GM11168 (cell line): ENCODE measurements around the gene MAN2A1.

Experiments used
- in situ Hi-C: fragments of 300-500 bp; cut with MboI; formaldehyde crosslinking; loops from one replicate; pipeline ENCODE4 v1.12.0; 2022; ENCODE audit warnings: low sequenced_read_pairs; ENCODE audit not compliant: unreplicated experiment

MAN2A1 gene

GRCh38 chr5:109689740-109690241 is at the start of gene MAN2A1:
TSS of gene MAN2A1 (plus strand) at chr5:109689927. CDS start at chr5:109690418, 491 bp downstream.
- in situ Hi-C loops = loop anchor here (25.0 kb wide), 1 partner anchor 1202 kb away; no protein-coding TSS in a partner anchor

GRCh38 chr5:109640976-109641375 is 48.8 kb upstream of the MAN2A1 start:
- in situ Hi-C loops = no loop called here

- in situ Hi-C loops = no loop called here
These were observed 45.9 kb upstream of the MAN2A1 start for GRCh38 chr5:109643791-109644350.

GRCh38 chr5:109644829-109645228 is 44.9 kb upstream of the MAN2A1 start:
- in situ Hi-C loops = no loop called here

GRCh38 chr5:109645707-109646192 is 44.0 kb upstream of the MAN2A1 start:
- in situ Hi-C loops = no loop called here

GRCh38 chr5:109649318-109649717 is 40.4 kb upstream of the MAN2A1 start:
- in situ Hi-C loops = no loop called here

- in situ Hi-C loops = no loop called here
These were observed 39.2 kb upstream of the MAN2A1 start for GRCh38 chr5:109650493-109650892.

GRCh38 chr5:109652096-109652495 is 37.6 kb upstream of the MAN2A1 start:
- in situ Hi-C loops = no loop called here

- in situ Hi-C loops = no loop called here
These were observed 36.7 kb upstream of the MAN2A1 start for GRCh38 chr5:109653042-109653441.

- in situ Hi-C loops = no loop called here
These were observed 36.0 kb upstream of the MAN2A1 start for GRCh38 chr5:109653561-109654239.

- in situ Hi-C loops = no loop called here
These were observed 35.3 kb upstream of the MAN2A1 start for GRCh38 chr5:109654455-109654854.

- in situ Hi-C loops = no loop called here
These were observed 33.9 kb upstream of the MAN2A1 start for GRCh38 chr5:109655841-109656240.

- in situ Hi-C loops = no loop called here
These were observed 32.9 kb upstream of the MAN2A1 start for GRCh38 chr5:109656829-109657228.

- in situ Hi-C loops = no loop called here
These were observed 29.8 kb upstream of the MAN2A1 start for GRCh38 chr5:109659901-109660300.

GRCh38 chr5:109660301-109660700 is 29.4 kb upstream of the MAN2A1 start:
- in situ Hi-C loops = no loop called here

GRCh38 chr5:109668237-109668636 is 21.5 kb upstream of the MAN2A1 start:
- in situ Hi-C loops = no loop called here

GRCh38 chr5:109668668-109669422 is 20.9 kb upstream of the MAN2A1 start:
- in situ Hi-C loops = no loop called here

- in situ Hi-C loops = no loop called here
These were observed 19.6 kb upstream of the MAN2A1 start for GRCh38 chr5:109669991-109670706.

- in situ Hi-C loops = no loop called here
These were observed 18.6 kb upstream of the MAN2A1 start for GRCh38 chr5:109671136-109671535.

GRCh38 chr5:109674596-109674995 is 15.1 kb upstream of the MAN2A1 start:
- in situ Hi-C loops = no loop called here
